ENCODE data around the gene HAND2. TPM values are rescaled to one million over a fixed set of nuclear protein-coding genes. Genes with fewer than 3 reads are reported as not detected.

HAND2 gene
- total RNA-seq, 1 experiment from 2014 or later = not detected

DNA sequence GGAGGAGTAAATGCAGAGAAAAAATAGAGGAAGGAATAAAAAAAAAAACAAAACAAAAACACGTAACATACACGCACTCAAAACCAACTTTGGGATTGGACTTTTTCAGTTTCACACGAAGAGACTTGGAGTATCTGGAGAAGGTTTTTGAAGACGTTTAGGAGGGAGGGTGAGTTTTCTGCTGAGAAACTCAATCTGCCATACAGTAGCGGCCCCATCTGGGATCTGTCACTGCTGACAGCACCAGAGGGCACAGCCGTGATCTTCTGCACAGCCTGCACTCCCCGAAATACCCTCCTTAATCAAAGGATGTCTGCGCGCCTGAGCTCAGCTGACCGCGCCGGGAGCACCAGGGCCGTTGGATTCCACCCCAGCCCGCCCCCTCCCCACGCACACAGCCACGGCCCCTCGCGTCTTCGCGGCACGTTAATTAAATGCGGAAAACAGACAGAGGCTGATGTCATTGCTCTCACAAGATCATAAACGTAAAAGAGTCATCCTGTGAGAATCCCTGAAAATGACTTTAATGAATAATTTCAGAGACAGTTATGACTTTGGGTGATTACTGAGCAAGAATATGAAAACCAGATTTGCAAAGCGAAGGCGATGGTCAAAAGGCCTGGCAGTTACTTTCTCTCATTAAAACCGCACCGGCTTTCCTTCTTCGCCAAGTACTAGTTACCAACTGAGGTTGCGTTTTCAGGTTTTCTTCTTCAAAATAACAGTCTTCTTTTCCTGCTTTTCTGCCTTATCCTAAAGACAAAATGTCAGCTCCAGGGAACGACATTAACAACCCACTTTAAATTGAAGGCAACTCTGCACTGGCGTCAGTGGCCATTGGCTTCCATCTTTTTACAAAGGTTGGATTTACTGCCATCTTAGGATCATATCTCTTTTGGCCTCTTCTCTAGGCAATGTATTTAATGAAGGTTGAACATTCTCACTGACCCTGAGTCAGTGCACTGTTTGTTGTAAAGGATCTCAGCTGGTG, 10.6 kb downstream of the HAND2 start:
- DNase-seq = peak; percentile 59
- peaks cover 100% of the 10 kb centered on the region for H3K27me3 ChIP-seq (ENCODE audit: control insufficient read depth, insufficient read depth, low read length)
- no peaks in the 10 kb centered on the region for H3K36me3 ChIP-seq (replicated peaks; ENCODE audit: control insufficient read depth, insufficient read depth, low read length)

DNA sequence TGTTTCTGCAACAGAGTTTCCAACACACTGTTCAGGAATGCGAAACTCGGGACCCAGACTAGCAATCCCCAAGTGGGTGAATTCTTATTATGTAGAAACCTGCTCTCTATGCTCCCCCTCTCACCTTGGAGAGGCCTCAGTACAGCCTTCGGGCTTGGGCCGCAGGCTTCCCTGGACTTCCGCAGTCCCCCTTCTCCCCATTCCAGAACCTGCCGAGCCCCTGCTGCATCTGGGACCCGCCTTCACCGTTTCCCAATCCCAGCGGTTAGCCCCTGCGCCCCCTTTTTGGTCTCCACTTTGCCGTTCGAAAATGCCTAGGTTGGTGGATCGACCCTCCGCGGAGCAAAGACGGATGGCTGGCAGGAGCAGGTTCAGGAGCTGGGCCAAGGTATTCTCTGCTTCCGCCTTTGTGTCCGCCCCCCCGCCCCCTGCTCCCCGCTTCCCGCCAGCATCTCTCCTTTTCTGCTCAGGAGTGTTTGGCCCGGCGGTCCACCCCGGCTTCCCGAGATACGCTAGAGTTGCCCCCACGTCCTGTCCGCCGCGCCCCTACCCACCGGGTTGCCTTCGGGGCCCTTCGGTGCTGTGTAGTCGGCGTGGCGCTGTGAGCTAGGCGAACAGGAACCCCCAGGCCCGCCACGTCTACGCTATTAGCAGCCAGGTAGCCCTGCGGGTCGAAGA, 11.5 kb downstream of the HAND2 start:
- DNase-seq = peak; percentile 82
- Histone ChIP-seq H3K27me3 (ENCODE audit: control insufficient read depth, insufficient read depth, low read length) (peaks cover 100% of the 10 kb centered on the region), H3K4me3 (ENCODE audit: insufficient read depth, low read depth, low read length) (no peak overlapping the region), H3K36me3 (replicated peaks; ENCODE audit: control insufficient read depth, insufficient read depth, low read length) (no peaks in the 10 kb centered on the region)

More for the DNA sequence above, 10.6 kb downstream of the HAND2 start:
- H3K4me3 ChIP-seq (ENCODE audit: insufficient read depth, low read depth, low read length) = no peak overlapping the region

DNA sequence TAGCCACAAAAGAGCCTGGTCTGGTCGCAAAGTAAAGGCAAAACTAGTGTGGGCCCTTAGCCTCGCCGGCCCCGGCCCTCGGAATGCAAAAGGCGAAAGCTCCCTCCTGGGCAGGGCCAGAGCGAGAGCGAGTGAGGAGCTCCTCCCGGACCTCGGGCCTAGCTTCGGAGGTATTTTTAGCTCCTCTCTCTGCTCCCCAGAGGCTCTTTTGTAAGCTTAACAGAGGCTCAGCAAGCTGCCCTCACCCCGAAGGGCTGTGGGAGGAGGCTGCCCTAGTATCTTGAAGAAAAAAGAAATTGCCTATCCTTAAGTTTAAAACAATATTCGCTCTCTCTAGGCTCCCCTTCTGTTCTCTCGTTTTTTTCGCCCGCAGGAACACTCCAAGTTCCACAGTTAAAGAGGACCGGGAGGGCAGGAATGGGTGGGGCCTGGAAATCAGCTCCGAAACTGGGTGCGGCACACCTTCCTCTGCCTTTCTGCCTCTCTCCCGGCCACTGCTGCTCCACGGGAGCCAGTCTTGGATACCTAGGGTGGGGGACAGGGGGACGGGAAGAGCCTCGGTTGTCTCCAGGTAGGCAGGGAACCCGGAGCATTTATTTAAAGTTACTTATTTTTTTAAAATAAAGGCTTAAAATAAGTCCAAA, 12.1 kb downstream of the HAND2 start:
- peaks cover 100% of the 10 kb centered on the region for H3K27me3 ChIP-seq (ENCODE audit: control insufficient read depth, insufficient read depth, low read length)
- no peaks in the 10 kb centered on the region for H3K36me3 ChIP-seq (replicated peaks; ENCODE audit: control insufficient read depth, insufficient read depth, low read length)
- no peak overlapping the region for H3K4me3 ChIP-seq (ENCODE audit: insufficient read depth, low read depth, low read length)
- DNase-seq = peak; percentile 91

DNA sequence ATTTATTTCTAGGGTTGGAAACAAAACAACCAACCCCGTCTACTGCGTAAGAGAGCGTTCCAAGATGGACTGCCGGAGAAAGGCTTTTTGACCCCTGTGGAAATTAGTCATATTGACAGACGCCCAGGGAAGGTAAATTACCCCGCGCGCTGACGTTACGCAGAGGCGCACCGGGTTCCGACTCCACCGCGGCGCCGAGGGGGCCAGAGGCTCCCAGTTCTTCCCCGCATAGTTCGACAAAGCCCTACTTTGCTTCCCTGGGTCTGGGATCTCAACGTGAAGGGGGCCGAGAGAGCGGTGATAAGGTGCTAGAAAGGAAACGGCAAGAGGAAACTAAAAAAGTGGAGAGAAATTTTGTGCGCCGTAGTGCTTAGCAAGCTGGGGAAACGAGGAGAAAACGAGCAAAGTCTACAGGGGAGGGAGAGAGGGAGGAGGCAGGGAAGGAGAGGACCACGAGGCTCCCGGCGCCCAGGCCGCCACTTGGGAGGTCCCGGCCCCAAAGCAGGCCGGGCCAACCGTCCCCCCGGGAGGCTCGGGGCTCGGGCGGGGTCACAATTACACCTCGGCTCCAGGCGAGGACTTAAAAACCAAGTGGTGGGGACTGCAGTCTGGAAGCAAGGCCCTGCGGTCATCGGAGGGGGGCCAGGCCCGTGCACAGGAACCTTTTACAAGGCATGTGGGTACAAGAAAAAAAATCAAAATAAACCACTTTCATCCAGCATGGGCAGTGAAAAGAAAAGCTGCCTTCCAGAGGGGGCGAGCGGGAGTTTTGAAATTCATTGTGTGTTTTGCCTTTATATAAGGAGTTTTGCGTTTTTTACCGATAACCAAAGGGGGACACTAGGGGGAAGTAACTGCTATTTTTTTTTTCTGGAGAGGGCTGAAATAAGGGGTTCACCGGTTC, 13.2 kb downstream of the HAND2 start:
- no peaks in the 10 kb centered on the region for H3K36me3 ChIP-seq (replicated peaks; ENCODE audit: control insufficient read depth, insufficient read depth, low read length)
- peak; percentile 92 for DNase-seq
- peaks cover 100% of the 10 kb centered on the region for H3K27me3 ChIP-seq (ENCODE audit: control insufficient read depth, insufficient read depth, low read length)
- H3K4me3 ChIP-seq (ENCODE audit: insufficient read depth, low read depth, low read length) = no peak overlapping the region

DNA sequence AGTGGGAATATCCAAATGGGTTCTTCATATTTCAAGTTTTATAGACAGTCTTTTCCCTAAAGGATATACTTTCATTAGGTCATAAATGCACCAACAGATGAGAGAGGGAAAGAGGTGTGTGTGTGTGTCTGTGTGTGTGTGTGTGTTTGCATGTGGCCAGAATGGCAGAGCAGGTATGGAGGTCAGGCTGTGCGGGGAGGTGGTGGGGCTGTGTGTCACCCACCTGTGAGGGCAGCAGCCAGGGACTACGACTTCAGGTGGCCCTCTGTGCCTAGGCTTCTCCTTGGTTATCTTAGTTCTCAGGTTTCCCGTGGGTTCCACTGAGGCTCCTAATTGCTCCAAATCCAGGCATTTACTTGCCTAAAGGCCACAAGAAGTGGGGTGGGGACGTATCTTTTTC, 14.6 kb downstream of the HAND2 start:
- DNase-seq = no peak
- no peaks in the 10 kb centered on the region for H3K36me3 ChIP-seq (replicated peaks; ENCODE audit: control insufficient read depth, insufficient read depth, low read length)
- H3K27me3 ChIP-seq (ENCODE audit: control insufficient read depth, insufficient read depth, low read length) = peaks cover 100% of the 10 kb centered on the region
- H3K4me3 ChIP-seq (ENCODE audit: insufficient read depth, low read depth, low read length) = no peak overlapping the region

DNA sequence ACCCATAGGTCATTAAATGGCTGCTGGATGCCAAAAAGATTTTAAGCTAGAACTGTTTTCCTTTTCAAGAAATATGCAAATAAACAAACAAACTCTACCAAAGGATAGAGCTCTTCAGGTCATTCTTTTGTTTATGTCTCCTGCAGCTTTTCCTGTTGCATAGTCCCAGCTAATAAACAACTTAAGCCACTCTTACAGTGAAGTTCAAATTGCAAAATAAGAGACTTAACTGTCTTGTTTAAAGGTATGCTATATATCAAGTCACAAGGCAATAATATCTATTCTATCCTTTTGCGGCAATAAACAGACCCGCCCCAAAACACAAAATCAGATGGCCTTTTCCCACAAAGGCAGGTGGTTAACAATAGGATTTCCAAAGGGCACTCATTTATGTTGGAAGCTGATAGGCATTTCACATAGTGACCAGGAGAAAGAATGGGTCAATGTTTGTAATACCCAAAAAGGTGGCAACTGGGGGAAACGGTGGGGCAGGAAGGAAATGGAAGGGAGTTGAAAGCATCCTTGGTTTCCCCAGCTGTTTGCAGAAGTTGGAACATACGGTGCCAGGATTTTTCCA, 15.3 kb downstream of the HAND2 start:
- Histone ChIP-seq H3K4me3 (ENCODE audit: insufficient read depth, low read depth, low read length) (no peak overlapping the region), H3K36me3 (replicated peaks; ENCODE audit: control insufficient read depth, insufficient read depth, low read length) (no peaks in the 10 kb centered on the region), H3K27me3 (ENCODE audit: control insufficient read depth, insufficient read depth, low read length) (peaks cover 100% of the 10 kb centered on the region)
- no peak for DNase-seq

DNA sequence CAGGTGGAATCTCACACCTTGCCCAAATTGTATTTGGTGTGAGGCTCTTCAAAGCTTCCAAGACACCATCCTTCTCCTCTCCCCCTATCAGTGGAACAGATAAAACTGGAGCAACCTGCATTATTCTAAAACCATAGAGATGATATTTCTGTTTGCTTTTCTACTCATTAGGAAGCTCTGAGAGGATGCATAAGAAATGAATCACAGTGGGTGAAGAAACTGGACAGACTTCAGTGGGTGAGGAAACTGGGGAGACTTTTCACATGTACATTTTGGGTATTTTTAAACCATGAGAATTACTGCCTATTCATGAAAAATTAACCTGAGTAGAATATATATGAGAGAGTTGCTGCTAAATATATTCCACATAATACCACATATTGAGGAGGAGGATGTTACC, 16.4 kb downstream of the HAND2 start:
- Histone ChIP-seq H3K36me3 (replicated peaks; ENCODE audit: control insufficient read depth, insufficient read depth, low read length) (no peaks in the 10 kb centered on the region), H3K27me3 (ENCODE audit: control insufficient read depth, insufficient read depth, low read length) (peaks cover 100% of the 10 kb centered on the region), H3K4me3 (ENCODE audit: insufficient read depth, low read depth, low read length) (no peak overlapping the region)
- no peak for DNase-seq

DNA sequence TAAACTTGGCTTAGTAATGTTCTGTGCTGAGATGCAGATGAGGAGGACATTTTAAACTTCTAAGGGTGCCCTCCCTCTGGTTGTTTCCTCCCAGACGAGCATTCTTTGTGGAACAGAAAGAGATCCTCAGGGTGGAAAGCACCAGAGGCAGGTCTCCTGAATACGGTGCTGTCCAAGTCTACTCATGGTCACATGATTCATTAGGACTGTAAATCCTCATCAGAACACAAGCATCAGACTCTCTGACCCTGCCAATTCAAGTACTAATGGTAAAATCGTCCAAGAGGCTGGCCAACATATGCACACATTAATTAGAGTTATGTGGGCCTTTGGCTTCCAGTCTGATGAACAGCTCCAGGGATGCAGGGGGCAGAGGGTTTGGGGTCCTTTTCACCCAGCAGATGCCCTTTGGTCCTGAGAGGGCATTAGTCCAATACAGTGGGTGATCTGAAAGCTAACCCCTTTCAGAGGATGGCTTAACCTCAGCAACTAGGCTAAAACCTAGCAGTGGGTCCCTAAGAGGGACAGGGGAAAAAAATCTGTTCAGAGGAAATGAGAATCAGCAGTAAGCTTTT, 18.2 kb downstream of the HAND2 start:
- peaks cover 100% of the 10 kb centered on the region for H3K27me3 ChIP-seq (ENCODE audit: control insufficient read depth, insufficient read depth, low read length)
- H3K4me3 ChIP-seq (ENCODE audit: insufficient read depth, low read depth, low read length) = no peak overlapping the region
- no peak for DNase-seq
- no peaks in the 10 kb centered on the region for H3K36me3 ChIP-seq (replicated peaks; ENCODE audit: control insufficient read depth, insufficient read depth, low read length)

DNA sequence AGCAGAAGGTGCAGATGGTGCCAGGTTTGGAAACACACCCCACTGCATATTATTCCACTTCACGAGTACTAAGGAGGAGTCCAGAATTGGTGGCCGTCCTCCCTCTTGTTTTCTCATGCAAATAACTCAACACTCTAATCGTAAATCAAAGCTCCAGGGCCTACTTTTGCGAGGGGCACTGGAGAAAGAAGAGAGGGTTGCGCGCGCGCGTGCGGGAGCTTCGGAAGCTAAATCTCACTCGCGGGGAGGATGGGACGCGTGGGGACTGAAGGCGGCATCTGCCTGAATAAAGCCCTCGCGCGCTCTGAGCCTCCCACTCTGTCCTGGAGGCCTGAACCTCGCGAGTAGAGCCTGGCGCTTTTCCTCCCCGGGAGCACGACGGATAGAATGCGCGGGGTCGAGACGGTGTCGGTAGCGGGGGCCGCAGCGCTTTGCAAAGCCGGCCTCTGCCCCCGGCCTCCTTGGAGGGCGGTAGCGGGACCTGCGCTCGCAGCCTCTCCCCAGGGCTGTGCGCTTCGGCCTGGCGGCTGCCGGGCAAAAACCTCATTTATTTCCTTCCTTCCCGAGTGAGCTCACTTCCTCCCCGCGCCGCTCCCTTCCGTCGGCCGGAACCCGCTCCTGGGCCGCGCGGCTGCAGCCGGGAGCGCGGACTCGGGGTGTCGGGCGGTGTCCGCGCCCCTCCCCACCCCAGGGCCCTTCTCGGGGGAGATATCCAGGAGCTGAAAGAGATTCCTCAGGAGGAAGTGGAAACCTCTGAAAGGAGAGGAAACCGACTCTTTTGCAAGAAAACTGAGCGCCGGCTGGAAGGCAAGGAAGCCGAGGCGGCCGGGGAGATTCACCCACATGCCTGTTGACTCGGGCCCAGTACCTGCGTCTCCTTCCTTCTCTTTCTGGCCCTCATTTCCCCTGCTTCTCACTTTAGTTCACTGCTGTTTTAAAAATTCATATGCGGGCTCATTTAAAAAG, 20.7 kb downstream of the HAND2 start:
- peak; percentile 82 for DNase-seq
- H3K27me3 ChIP-seq (ENCODE audit: control insufficient read depth, insufficient read depth, low read length) = peaks cover 100% of the 10 kb centered on the region
- peak overlapping the region; percentile 22 for H3K4me3 ChIP-seq (ENCODE audit: insufficient read depth, low read depth, low read length)
- no peaks in the 10 kb centered on the region for H3K36me3 ChIP-seq (replicated peaks; ENCODE audit: control insufficient read depth, insufficient read depth, low read length)

DNA sequence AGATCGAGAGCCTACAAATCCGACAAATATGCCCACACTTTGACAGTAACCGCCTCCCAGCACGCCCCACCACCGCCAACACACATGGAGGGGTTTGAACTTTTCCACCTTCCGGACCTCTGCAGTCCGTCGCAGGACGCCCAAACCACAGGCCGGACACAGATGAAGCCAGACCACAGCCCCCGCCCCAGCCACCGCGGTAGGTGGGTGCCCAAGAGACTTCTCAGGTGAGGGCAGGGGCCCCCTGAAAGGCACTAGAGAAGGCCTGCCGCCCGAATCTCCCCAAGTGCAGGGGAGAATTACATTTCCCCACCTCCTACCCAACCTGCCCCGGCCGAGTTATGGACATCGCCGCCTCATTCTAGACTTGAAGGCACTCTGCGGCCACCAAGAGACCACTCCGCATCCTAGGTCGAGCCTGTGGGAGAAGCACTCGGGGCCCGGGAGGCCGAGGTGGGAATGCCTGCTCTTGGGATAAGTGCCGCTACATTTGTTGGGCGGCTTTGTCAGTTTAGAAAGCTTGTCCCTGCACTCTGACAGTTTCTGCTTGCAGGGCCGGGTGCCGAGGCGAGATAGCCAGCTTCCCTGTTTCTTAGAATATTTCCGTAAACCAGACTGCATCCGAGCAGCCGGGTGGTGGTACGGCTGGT, 21.5 kb downstream of the HAND2 start:
- Histone ChIP-seq H3K36me3 (replicated peaks; ENCODE audit: control insufficient read depth, insufficient read depth, low read length) (no peaks in the 10 kb centered on the region), H3K4me3 (ENCODE audit: insufficient read depth, low read depth, low read length) (no peak overlapping the region), H3K27me3 (ENCODE audit: control insufficient read depth, insufficient read depth, low read length) (peaks cover 100% of the 10 kb centered on the region)
- DNase-seq = peak; percentile 62

DNA sequence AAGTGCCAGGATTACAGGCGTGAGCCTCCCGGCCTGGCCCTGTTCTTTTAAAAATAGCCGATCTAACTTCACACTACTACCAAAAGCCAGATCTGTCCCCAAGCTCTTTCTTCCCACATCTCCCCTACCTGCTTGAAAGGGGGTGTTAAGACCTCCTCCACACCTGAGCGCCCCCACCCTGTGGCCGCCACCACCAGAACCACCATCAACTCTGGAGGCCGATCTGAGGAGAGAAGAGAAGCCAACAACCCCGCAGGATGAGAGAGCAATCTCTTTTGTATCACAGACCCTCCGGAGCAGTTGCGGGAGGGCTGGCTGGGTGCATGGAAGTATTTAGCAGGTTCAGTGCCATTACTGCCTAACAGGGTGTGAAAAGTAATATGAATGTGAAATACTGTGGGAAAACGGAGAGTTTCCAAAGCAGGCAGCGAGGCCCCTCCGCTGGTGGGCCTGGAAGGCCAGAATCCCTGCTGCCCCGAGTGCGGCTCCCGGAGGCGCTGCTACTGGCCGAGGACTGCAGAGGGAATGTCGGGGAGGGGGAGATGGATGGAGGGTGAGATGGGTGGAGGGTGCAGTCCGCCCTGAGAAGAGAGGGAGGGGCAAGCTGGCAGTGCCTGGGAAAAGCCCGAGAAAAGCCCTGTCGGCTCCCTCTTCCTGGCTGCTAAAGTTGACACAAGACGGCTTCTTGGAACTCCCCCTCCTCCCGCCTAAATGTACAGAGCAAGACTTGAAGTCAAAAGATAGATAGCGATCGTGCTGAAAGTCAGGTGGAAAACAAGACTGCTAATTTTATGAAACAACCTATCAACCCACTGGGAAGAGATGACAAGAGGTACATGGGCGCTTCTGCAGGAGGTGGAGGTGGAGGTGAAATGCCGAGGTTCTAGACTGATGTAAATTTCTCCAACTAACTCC, 22.3 kb downstream of the HAND2 start:
- Histone ChIP-seq H3K4me3 (ENCODE audit: insufficient read depth, low read depth, low read length) (no peak overlapping the region), H3K27me3 (ENCODE audit: control insufficient read depth, insufficient read depth, low read length) (peaks cover 100% of the 10 kb centered on the region), H3K36me3 (replicated peaks; ENCODE audit: control insufficient read depth, insufficient read depth, low read length) (no peaks in the 10 kb centered on the region)
- peak; percentile 86 for DNase-seq

All from H7 (cell line).